A549 (cell line): ENCODE data around the gene LPCAT1.

Source experiments
- BHLHE40 ChIP-seq: IDR thresholded peaks from 2 replicates; pipeline ENCODE4 v1.6.1; 2012; ENCODE audit warnings: low read depth, low read length, inconsistent platforms
- CTCF ChIP-seq: fragments of >200 bp; sonication (Bioruptor Twin); formaldehyde crosslinking; IDR thresholded peaks from 3 replicates; pipeline ENCODE4 v1.5.1; 2016
- EP300 ChIP-seq, 2 experiments: fragments of >200 bp; sonication (Bioruptor Twin); formaldehyde crosslinking; IDR thresholded peaks; 2 replicates in 1 of 2; 3 replicates in 1 of 2; pipeline ENCODE4 v1.6.1; 2016 to 2017
- HMGXB4 ChIP-seq: fragments of 250-450 bp; sonication (Bioruptor Pico); IDR thresholded peaks from 2 replicates; pipeline ENCODE4 v1.5.0; 2021; ENCODE audit warnings: mild to moderate bottlenecking, moderate library complexity, borderline replicate concordance
- HOXA7 ChIP-seq: fragments of 250-450 bp; sonication (Bioruptor Pico); IDR thresholded peaks from 2 replicates; pipeline ENCODE4 v1.5.0; 2020; ENCODE audit warnings: mild to moderate bottlenecking, moderate library complexity
- MAX ChIP-seq: IDR thresholded peaks from 2 replicates; pipeline ENCODE4 v1.6.1; 2012
- NFE2L2 ChIP-seq: fragments of 150-350 bp; conservative IDR thresholded peaks from 2 replicates; pipeline ENCODE4 v1.6.1; 2014; ENCODE audit warnings: low read length
- NPAS2 ChIP-seq: fragments of 250-450 bp; sonication (Bioruptor Pico); IDR thresholded peaks from 2 replicates; pipeline ENCODE4 v1.8.0; 2022; ENCODE audit warnings: mild to moderate bottlenecking, moderate library complexity, borderline replicate concordance
- POLR2A ChIP-seq: IDR thresholded peaks from 2 replicates; pipeline ENCODE4 v1.6.1; 2012; ENCODE audit warnings: mild to moderate bottlenecking, low read length
- REST ChIP-seq: fragments of 200-600 bp; sonication (generic); IDR thresholded peaks from 2 replicates; pipeline ENCODE4 v1.6.1; 2016; ENCODE audit warnings: antibody characterized with exemption, mild to moderate bottlenecking, moderate library complexity
- ZC3H11A ChIP-seq: fragments of 450-650 bp; IDR thresholded peaks from 2 replicates; pipeline ENCODE4 v1.6.1; 2014; ENCODE audit warnings: antibody characterized with exemption, mild to moderate bottlenecking
- ZFP36 ChIP-seq: fragments of 450-650 bp; IDR thresholded peaks from 2 replicates; pipeline ENCODE4 v1.6.1; 2014; ENCODE audit warnings: borderline replicate concordance; ENCODE audit not compliant: partially characterized antibody

GRCh38 chr5:1540166-1540565, 16.4 kb upstream of the LPCAT1 start:
- TF ChIP-seq CTCF = no peak
- no peak for TF ChIP-seq REST
- TF ChIP-seq HOXA7 (CRISPR knock-in tag) = no peak
- no peak for TF ChIP-seq ZC3H11A
- no peak for TF ChIP-seq HMGXB4
- no peak for TF ChIP-seq MAX
- TF ChIP-seq NPAS2 (CRISPR knock-in tag) = no peak
- no peak for TF ChIP-seq POLR2A
- no peak for TF ChIP-seq ZFP36
- TF ChIP-seq BHLHE40 = no peak
- no peak for TF ChIP-seq EP300 (IDR thresholded peaks at IDR 0.05)
- no peak for TF ChIP-seq NFE2L2
